Heart left ventricle (tissue), 13 donors: ENCODE results near the gene VGF.

Experiments
- POLR2A ChIP-seq, 2 donors: fragments of 450-650 bp; IDR thresholded peaks; one replicate each; pipeline ENCODE4 v1.6.1; 2017; ENCODE audit warnings: antibody characterized with exemption in 2 of 2, mild to moderate bottlenecking in 2 of 2, moderate library complexity in 2 of 2
- TF ChIP-seq, protein P1 (sequence below), 12 donors: fragments of 200-600 bp; sonication (generic) in 4 of 12; IDR thresholded peaks; one replicate each; pipeline versions ENCODE4 v1.5.0 to v1.8.0; 2018 to 2022; ENCODE audit warnings: antibody characterized with exemption in 12 of 12, mild to moderate bottlenecking in 5 of 12
- donor health status: ischemic (EF 13 %, LVEDD 7.1; RV severe dilation, severe dysfunction).
- donor health status: DM: no; HTN: yes; CAD: no.
- donor health status: DM: no; HTN: no; CAD: no.
- donor health status: ischemic (EF 25% LVEDD 6.9; RV normal size, moderate dysfunction).
- donor health status: ischemic (EF 25% LVEDD 5.7; RV mildly dilated, moderate dysfunction).
- donor health status: ischemic (EF 35%, LVEDD 5.7; RV mildly dilated, moderate dysfunction).
- donor health status: nonischemic (EF 11% LVEDD 7.7; RV severe dilation, severe dysfunction).
- donor health status: DM: yes; HTN: yes; CAD: no.
- donor health status: PGD.
- donor health status: ischemic (EF 29% LVEDD 5.4; RV normal size, mild dysfunction).
- donor health status: nonischemic (EF 23%, LVEDD 6.1; RV moderate dilation, normal function).

DNA sequence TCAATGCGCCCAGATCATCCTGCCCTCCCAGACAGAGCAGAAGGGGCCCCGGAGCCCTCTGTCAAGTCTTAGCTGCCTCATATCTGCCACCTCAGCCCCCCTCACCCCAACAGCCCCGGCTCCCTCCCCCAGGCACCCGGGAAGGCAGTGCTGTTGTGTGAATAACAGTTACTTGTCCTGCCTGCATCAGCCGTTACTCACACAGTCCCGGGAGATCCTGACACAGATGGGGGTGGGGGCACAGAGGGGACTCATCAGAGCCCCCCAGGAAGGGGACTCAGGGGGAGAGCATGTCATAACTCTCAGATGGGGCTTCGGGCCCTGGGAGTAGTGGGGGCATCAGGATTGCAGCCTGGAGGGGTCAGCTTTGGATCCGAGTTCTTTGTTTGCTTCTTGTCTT is 50.9 kb downstream of the VGF start:
- TF ChIP-seq, protein P1, sequence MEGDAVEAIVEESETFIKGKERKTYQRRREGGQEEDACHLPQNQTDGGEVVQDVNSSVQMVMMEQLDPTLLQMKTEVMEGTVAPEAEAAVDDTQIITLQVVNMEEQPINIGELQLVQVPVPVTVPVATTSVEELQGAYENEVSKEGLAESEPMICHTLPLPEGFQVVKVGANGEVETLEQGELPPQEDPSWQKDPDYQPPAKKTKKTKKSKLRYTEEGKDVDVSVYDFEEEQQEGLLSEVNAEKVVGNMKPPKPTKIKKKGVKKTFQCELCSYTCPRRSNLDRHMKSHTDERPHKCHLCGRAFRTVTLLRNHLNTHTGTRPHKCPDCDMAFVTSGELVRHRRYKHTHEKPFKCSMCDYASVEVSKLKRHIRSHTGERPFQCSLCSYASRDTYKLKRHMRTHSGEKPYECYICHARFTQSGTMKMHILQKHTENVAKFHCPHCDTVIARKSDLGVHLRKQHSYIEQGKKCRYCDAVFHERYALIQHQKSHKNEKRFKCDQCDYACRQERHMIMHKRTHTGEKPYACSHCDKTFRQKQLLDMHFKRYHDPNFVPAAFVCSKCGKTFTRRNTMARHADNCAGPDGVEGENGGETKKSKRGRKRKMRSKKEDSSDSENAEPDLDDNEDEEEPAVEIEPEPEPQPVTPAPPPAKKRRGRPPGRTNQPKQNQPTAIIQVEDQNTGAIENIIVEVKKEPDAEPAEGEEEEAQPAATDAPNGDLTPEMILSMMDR (IDR thresholded peaks at IDR 0.05): no peak
- no peak for TF ChIP-seq POLR2A (IDR thresholded peaks at IDR 0.05)
